ENCODE data around the gene ZNF512.

GRCh38 chr2:27627963-27628766 is 45.3 kb downstream of the ZNF512 start:
- TF ChIP-seq POLR2A (IDR thresholded peaks at IDR 0.05; ENCODE audit: low read depth, low read length) (no peak), TAF1 (IDR thresholded peaks at IDR 0.05; ENCODE audit: borderline replicate concordance, low read depth, low read length) (no peak)
